ENCODE results near the gene FBXL17.

Gene FBXL17

DNA sequence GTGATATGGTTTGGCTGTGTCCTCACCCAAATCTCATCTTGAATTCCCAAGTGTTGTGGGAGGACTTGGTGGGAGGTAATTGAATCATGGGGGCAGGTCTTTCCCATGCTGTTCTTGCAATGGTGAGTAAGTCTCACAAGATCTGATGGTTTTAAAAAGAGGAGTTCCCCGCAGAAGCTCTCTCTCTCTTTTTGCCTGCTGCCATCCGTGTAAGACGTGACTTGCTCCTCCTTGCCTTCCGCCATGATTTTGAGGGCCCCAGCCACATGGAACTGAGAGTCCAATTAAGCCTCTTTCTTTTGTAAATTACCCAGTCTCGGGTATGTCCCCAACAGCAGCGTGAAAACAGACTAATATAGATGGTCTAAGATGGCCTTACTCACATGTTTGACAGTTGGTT is 210.1 kb downstream of the FBXL17 start:
- Histone ChIP-seq H3K4me2 (ENCODE audit: low read depth, low read length, poor library complexity, severe bottlenecking) (no peak overlapping the region), H3K4me3 (ENCODE audit: low read length, poor library complexity, severe bottlenecking) (no peak overlapping the region), H3K27me3 (ENCODE audit: insufficient read depth, low read length, poor library complexity, severe bottlenecking) (no peaks in the 10 kb centered on the region), H3K36me3 (ENCODE audit: insufficient read depth, low read length) (no peaks in the 10 kb centered on the region), H4K20me1 (ENCODE audit: insufficient read depth, low read length, poor library complexity, severe bottlenecking) (no peaks in the 10 kb centered on the region), H3K9ac (ENCODE audit: low read depth, low read length, poor library complexity, severe bottlenecking) (no peak overlapping the region), H2AFZ (ENCODE audit: low read length) (no peak overlapping the region), H3K79me2 (ENCODE audit: insufficient read depth, low read length) (no peaks in the 10 kb centered on the region), H3F3A (ENCODE audit: low read depth) (no peaks in the 10 kb centered on the region), H3K9me3 (ENCODE audit: insufficient read depth, low read depth, low read length) (no peaks in the 10 kb centered on the region), H3K4me1 (ENCODE audit: insufficient read depth, low read length, poor library complexity, severe bottlenecking) (no peaks in the 10 kb centered on the region), H3K9me2 (replicated peaks; ENCODE audit: low read depth, low read length) (no peaks in the 10 kb centered on the region)
- TF ChIP-seq EZH2phosphoT487 (IDR thresholded peaks at IDR 0.05; ENCODE audit: borderline replicate concordance), result no peak
- TF ChIP-seq, protein P1, sequence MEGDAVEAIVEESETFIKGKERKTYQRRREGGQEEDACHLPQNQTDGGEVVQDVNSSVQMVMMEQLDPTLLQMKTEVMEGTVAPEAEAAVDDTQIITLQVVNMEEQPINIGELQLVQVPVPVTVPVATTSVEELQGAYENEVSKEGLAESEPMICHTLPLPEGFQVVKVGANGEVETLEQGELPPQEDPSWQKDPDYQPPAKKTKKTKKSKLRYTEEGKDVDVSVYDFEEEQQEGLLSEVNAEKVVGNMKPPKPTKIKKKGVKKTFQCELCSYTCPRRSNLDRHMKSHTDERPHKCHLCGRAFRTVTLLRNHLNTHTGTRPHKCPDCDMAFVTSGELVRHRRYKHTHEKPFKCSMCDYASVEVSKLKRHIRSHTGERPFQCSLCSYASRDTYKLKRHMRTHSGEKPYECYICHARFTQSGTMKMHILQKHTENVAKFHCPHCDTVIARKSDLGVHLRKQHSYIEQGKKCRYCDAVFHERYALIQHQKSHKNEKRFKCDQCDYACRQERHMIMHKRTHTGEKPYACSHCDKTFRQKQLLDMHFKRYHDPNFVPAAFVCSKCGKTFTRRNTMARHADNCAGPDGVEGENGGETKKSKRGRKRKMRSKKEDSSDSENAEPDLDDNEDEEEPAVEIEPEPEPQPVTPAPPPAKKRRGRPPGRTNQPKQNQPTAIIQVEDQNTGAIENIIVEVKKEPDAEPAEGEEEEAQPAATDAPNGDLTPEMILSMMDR (conservative IDR thresholded peaks at IDR 0.05; ENCODE audit: low read length), result no peak

- Histone ChIP-seq H4K20me1 (ENCODE audit: insufficient read depth, low read length, poor library complexity, severe bottlenecking) (no peaks in the 10 kb centered on the region), H3K27me3 (ENCODE audit: insufficient read depth, low read length, poor library complexity, severe bottlenecking) (no peaks in the 10 kb centered on the region), H3F3A (ENCODE audit: low read depth) (no peaks in the 10 kb centered on the region), H3K79me2 (ENCODE audit: insufficient read depth, low read length) (no peaks in the 10 kb centered on the region), H3K9ac (ENCODE audit: low read depth, low read length, poor library complexity, severe bottlenecking) (no peak overlapping the region), H2AFZ (ENCODE audit: low read length) (no peak overlapping the region), H3K9me3 (ENCODE audit: insufficient read depth, low read depth, low read length) (no peaks in the 10 kb centered on the region), H3K4me1 (ENCODE audit: insufficient read depth, low read length, poor library complexity, severe bottlenecking) (no peaks in the 10 kb centered on the region), H3K4me2 (ENCODE audit: low read depth, low read length, poor library complexity, severe bottlenecking) (no peak overlapping the region), H3K4me3 (ENCODE audit: low read length, poor library complexity, severe bottlenecking) (no peak overlapping the region), H3K9me2 (replicated peaks; ENCODE audit: low read depth, low read length) (no peaks in the 10 kb centered on the region), H3K36me3 (ENCODE audit: insufficient read depth, low read length) (no peaks in the 10 kb centered on the region)
- TF ChIP-seq, protein P1 (conservative IDR thresholded peaks at IDR 0.05; ENCODE audit: low read length), result no peak
- no peak for TF ChIP-seq EZH2phosphoT487 (IDR thresholded peaks at IDR 0.05; ENCODE audit: borderline replicate concordance)
Observed at GRCh38 chr5:108168915-108169314, 213.0 kb downstream of the FBXL17 start.

GRCh38 chr5:108167174-108167573 is 214.7 kb downstream of the FBXL17 start:
- Histone ChIP-seq H3F3A (ENCODE audit: low read depth) (no peaks in the 10 kb centered on the region), H2AFZ (ENCODE audit: low read length) (no peak overlapping the region), H3K9ac (ENCODE audit: low read depth, low read length, poor library complexity, severe bottlenecking) (no peak overlapping the region), H3K27me3 (ENCODE audit: insufficient read depth, low read length, poor library complexity, severe bottlenecking) (no peaks in the 10 kb centered on the region), H3K36me3 (ENCODE audit: insufficient read depth, low read length) (no peaks in the 10 kb centered on the region), H3K9me2 (replicated peaks; ENCODE audit: low read depth, low read length) (no peaks in the 10 kb centered on the region), H4K20me1 (ENCODE audit: insufficient read depth, low read length, poor library complexity, severe bottlenecking) (no peaks in the 10 kb centered on the region), H3K4me3 (ENCODE audit: low read length, poor library complexity, severe bottlenecking) (no peak overlapping the region), H3K4me2 (ENCODE audit: low read depth, low read length, poor library complexity, severe bottlenecking) (no peak overlapping the region), H3K4me1 (ENCODE audit: insufficient read depth, low read length, poor library complexity, severe bottlenecking) (no peaks in the 10 kb centered on the region), H3K9me3 (ENCODE audit: insufficient read depth, low read depth, low read length) (no peaks in the 10 kb centered on the region), H3K79me2 (ENCODE audit: insufficient read depth, low read length) (no peaks in the 10 kb centered on the region)
- TF ChIP-seq, protein P1 (conservative IDR thresholded peaks at IDR 0.05; ENCODE audit: low read length), result no peak
- TF ChIP-seq EZH2phosphoT487 (IDR thresholded peaks at IDR 0.05; ENCODE audit: borderline replicate concordance), result no peak
